Measurements from ENCODE around the gene PGBD5.

PGBD5 gene

GRCh38 chr1:230351514-230351913 lies 74.6 kb downstream of the PGBD5 start:
- H3K4me3 ChIP-seq (ENCODE audit: low read depth, low read length) = no peak overlapping the region

GRCh38 chr1:230350208-230350921 lies 75.8 kb downstream of the PGBD5 start:
- H3K4me3 ChIP-seq (ENCODE audit: low read depth, low read length) = no peak overlapping the region

GRCh38 chr1:230349020-230349393 lies 77.1 kb downstream of the PGBD5 start:
- no peak overlapping the region for H3K4me3 ChIP-seq (ENCODE audit: low read depth, low read length)

GRCh38 chr1:230348386-230349019 lies 77.6 kb downstream of the PGBD5 start:
- no peak overlapping the region for H3K4me3 ChIP-seq (ENCODE audit: low read depth, low read length)

- H3K4me3 ChIP-seq (ENCODE audit: low read depth, low read length) = no peak overlapping the region
Measured at GRCh38 chr1:230347896-230348295, 78.2 kb downstream of the PGBD5 start.

- H3K4me3 ChIP-seq (ENCODE audit: low read depth, low read length) = no peak overlapping the region
Measured at GRCh38 chr1:230345139-230345885, 80.8 kb downstream of the PGBD5 start.

GRCh38 chr1:230342699-230343098 lies 83.4 kb downstream of the PGBD5 start:
- no peak overlapping the region for H3K4me3 ChIP-seq (ENCODE audit: low read depth, low read length)

GRCh38 chr1:230342019-230342418 lies 84.1 kb downstream of the PGBD5 start:
- no peak overlapping the region for H3K4me3 ChIP-seq (ENCODE audit: low read depth, low read length)

GRCh38 chr1:230341162-230341546 lies 85.0 kb downstream of the PGBD5 start:
- H3K4me3 ChIP-seq (ENCODE audit: low read depth, low read length) = no peak overlapping the region

- no peak overlapping the region for H3K4me3 ChIP-seq (ENCODE audit: low read depth, low read length)
Measured at GRCh38 chr1:230340526-230341161, 85.5 kb downstream of the PGBD5 start.

- no peak overlapping the region for H3K4me3 ChIP-seq (ENCODE audit: low read depth, low read length)
Measured at GRCh38 chr1:230339033-230339432, 87.1 kb downstream of the PGBD5 start.

GRCh38 chr1:230337266-230337665 lies 88.9 kb downstream of the PGBD5 start:
- no peak overlapping the region for H3K4me3 ChIP-seq (ENCODE audit: low read depth, low read length)

GRCh38 chr1:230335861-230336522 lies 90.1 kb downstream of the PGBD5 start:
- no peak overlapping the region for H3K4me3 ChIP-seq (ENCODE audit: low read depth, low read length)

GRCh38 chr1:230334447-230334837 lies 91.7 kb downstream of the PGBD5 start:
- no peak overlapping the region for H3K4me3 ChIP-seq (ENCODE audit: low read depth, low read length)

- no peak overlapping the region for H3K4me3 ChIP-seq (ENCODE audit: low read depth, low read length)
Measured at GRCh38 chr1:230333590-230334446, 92.3 kb downstream of the PGBD5 start.

GRCh38 chr1:230332575-230333066 lies 93.5 kb downstream of the PGBD5 start:
- peak overlapping the region; percentile 25 for H3K4me3 ChIP-seq (ENCODE audit: low read depth, low read length)

- peak overlapping the region; percentile 25 for H3K4me3 ChIP-seq (ENCODE audit: low read depth, low read length)
Measured at GRCh38 chr1:230332061-230332460, 94.1 kb downstream of the PGBD5 start.

GRCh38 chr1:230330157-230330556 lies 96.0 kb downstream of the PGBD5 start:
- no peak overlapping the region for H3K4me3 ChIP-seq (ENCODE audit: low read depth, low read length)

GRCh38 chr1:230328342-230329015 lies 97.7 kb downstream of the PGBD5 start:
- no peak overlapping the region for H3K4me3 ChIP-seq (ENCODE audit: low read depth, low read length)
